WI38 (cell line): ENCODE measurements around the gene SRP68.

ENCODE experiments used
- H3K4me3 ChIP-seq: 2 replicates; pipeline ENCODE4 v1.5.1; 2011; ENCODE audit warnings: low read depth, mild to moderate bottlenecking, control low read depth, low read length
- CTCF ChIP-seq: IDR thresholded peaks from 2 replicates; pipeline ENCODE4 v1.5.1; 2012; ENCODE audit warnings: low read depth, mild to moderate bottlenecking, control low read depth, low read length

The SRP68 gene

GRCh38 chr17:76025294-76025693 lies 47.0 kb downstream of the SRP68 start:
- no peak overlapping the region for H3K4me3 ChIP-seq
- no peak for TF ChIP-seq CTCF

GRCh38 chr17:76024353-76024752 lies 48.0 kb downstream of the SRP68 start:
- H3K4me3 ChIP-seq = no peak overlapping the region
- TF ChIP-seq CTCF = no peak

GRCh38 chr17:76023900-76024237 lies 48.4 kb downstream of the SRP68 start:
- no peak for TF ChIP-seq CTCF
- no peak overlapping the region for H3K4me3 ChIP-seq

- no peak overlapping the region for H3K4me3 ChIP-seq
- TF ChIP-seq CTCF = no peak
Measured at GRCh38 chr17:76022973-76023899, 49.1 kb downstream of the SRP68 start.

GRCh38 chr17:76022285-76022684 lies 50.0 kb downstream of the SRP68 start:
- H3K4me3 ChIP-seq = no peak overlapping the region
- TF ChIP-seq CTCF = no peak

- TF ChIP-seq CTCF = no peak
- H3K4me3 ChIP-seq = no peak overlapping the region
Measured at GRCh38 chr17:76019833-76020467, 52.4 kb downstream of the SRP68 start.

GRCh38 chr17:76018801-76019200 lies 53.5 kb downstream of the SRP68 start:
- H3K4me3 ChIP-seq = no peak overlapping the region

More at GRCh38 chr17:76018801-76019200, 53.5 kb downstream of the SRP68 start:
- no peak for TF ChIP-seq CTCF
